Stimulated activated CD8-positive, alpha-beta memory T cell treated with anti-CD3 and anti-CD28 coated beads, Interleukin-12 subunit alpha, Interleukin-12 subunit beta, amount 100 ng/mL, for 24 hours (primary cell): ENCODE data around the gene GUCY2F.

Source experiments
- DNase-seq: peaks from one replicate; pipeline ENCODE4 v3.0.0-alpha.2; 2020; ENCODE audit errors: extremely low read depth

GUCY2F gene

DNA sequence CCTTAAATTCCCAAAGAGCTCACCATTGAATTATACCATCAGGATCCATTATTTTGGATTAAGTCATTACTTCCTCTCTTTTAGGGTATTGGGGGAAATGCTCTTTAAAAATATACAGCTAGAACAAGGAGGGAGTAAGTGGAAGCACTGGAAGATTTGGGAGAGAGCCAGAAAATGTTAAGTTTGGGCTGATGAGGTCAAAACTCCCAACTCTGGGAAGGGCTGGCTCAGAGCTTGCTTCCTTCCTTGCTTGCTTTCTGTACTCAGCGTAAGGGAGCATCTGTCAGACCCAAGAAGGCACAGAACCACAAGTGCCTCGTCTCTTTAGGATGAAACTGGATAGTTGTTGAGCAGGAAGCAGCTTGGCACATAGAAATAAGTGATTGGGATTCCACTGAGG lies 138.2 kb downstream of the GUCY2F start:
- DNase-seq: no peak

DNA sequence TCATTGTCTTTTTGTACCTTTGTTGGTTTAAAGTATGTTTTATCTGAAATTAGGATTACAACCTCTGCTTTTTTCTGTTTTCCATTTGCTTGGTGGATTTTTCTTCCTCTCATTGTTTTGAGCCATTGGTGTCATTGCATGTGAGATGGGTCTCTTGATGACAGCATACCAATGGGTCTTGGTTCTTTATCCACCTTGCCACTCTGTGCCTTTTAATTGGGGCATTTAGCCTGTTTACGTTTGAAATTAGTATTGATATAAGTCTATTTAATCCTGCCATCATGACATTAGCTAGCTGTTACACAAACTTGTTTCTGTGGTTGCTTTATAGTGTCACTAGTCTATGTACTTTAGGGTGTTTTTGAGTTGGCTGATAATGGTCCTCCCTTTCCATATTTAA lies 145.7 kb downstream of the GUCY2F start:
- DNase-seq: no peak

DNA sequence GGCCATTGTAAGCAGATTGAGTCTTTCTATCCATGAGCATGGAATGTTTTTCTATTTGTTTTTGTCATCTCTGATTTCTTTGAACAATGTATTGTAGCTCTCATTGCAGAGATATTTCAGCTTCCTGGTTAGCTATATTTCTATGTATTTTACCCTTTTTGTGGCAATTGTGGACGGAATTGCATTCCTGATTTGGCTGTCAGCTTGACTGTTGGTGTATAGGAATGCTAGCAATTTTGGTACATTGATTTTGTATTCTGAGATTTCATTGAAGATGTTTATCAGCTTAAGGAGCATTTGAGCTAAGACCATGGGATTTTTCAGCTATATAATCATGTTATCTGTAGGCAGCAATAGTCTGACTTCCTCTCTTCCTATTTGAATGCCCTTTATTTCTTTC lies 154.6 kb downstream of the GUCY2F start:
- DNase-seq: no peak
